ENCODE results near the gene VASP. TPM values are rescaled to one million over a fixed set of nuclear protein-coding genes. Genes with fewer than 3 reads are reported as not detected.

The VASP gene
- total RNA-seq, 1 experiment from 2014 or later = 102 TPM

DNA sequence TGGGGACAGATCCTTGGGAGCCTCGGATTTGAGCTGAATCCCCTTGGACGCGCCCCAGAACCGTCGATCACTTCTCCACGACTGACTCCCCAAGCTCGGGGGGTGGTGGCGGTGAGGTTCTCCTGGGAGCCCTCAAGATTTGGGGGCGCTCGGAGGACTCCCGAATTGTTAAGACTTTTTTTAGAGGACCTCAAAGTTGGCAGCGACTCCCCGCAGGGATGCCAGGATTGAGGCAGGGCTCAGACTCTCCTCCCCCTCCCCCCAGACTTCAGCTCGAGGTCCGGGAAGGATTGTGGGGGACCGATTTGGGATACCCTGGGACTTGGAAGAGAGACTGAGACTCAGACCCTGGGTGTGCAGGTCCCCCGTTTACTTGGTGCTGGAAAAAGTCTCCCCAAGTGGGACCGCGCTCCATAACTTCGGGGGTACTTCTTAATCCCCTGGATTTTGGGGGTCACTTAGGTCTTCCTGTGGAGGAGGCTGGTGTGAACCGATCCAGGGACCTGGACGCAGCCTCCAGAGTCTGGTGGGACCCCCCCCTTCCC lies 665 bp downstream of the VASP start:
- Histone ChIP-seq H3K27me3 (replicated peaks; ENCODE audit: insufficient read depth, low read depth, low read length, poor library complexity) (no peaks in the 10 kb centered on the region), H3K27ac (ENCODE audit: low read depth, low read length, poor library complexity, severe bottlenecking) (peak overlapping the region; percentile 83), H3K4me3 (ENCODE audit: low read depth, low read length, poor library complexity, severe bottlenecking) (peak overlapping the region; percentile 93), H3K36me3 (ENCODE audit: insufficient read depth, low read length, poor library complexity, severe bottlenecking) (no peaks in the 10 kb centered on the region), H3K4me1 (ENCODE audit: insufficient read depth, low read length, poor library complexity, severe bottlenecking) (peaks cover 10% of the 10 kb centered on the region), H3K9me3 (ENCODE audit: low read depth, low read length, poor library complexity, severe bottlenecking) (no peaks in the 10 kb centered on the region)
- ChIA-PET CTCF (interaction anchor here (0.6 to 0.7 kb wide), 3 partner anchors 12 to 259 kb away, joined by 3 to 20 read pairs (median 3); no protein-coding TSS in a partner anchor), POLR2A (ENCODE audit: low non-redundant PET) (no interaction called here)
- BruUV-seq (replicated peaks) = no TSS peak
- TF ChIP-seq EZH2 (IDR thresholded peaks at IDR 0.05; ENCODE audit: borderline replicate concordance, low read depth, low read length, poor library complexity, severe bottlenecking) = no peak
- TF ChIP-seq, protein P1, sequence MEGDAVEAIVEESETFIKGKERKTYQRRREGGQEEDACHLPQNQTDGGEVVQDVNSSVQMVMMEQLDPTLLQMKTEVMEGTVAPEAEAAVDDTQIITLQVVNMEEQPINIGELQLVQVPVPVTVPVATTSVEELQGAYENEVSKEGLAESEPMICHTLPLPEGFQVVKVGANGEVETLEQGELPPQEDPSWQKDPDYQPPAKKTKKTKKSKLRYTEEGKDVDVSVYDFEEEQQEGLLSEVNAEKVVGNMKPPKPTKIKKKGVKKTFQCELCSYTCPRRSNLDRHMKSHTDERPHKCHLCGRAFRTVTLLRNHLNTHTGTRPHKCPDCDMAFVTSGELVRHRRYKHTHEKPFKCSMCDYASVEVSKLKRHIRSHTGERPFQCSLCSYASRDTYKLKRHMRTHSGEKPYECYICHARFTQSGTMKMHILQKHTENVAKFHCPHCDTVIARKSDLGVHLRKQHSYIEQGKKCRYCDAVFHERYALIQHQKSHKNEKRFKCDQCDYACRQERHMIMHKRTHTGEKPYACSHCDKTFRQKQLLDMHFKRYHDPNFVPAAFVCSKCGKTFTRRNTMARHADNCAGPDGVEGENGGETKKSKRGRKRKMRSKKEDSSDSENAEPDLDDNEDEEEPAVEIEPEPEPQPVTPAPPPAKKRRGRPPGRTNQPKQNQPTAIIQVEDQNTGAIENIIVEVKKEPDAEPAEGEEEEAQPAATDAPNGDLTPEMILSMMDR (conservative IDR thresholded peaks at IDR 0.05; ENCODE audit: low read depth, low read length) = no peak
- intact Hi-C loops (cut with micrococcal nuclease; ENCODE audit: unreplicated experiment) = loop anchor here (5.0 kb wide), 1 partner anchor 134 kb away; no protein-coding TSS in a partner anchor
- DNase-seq (ENCODE audit: low spot score) = peak; percentile 48

DNA sequence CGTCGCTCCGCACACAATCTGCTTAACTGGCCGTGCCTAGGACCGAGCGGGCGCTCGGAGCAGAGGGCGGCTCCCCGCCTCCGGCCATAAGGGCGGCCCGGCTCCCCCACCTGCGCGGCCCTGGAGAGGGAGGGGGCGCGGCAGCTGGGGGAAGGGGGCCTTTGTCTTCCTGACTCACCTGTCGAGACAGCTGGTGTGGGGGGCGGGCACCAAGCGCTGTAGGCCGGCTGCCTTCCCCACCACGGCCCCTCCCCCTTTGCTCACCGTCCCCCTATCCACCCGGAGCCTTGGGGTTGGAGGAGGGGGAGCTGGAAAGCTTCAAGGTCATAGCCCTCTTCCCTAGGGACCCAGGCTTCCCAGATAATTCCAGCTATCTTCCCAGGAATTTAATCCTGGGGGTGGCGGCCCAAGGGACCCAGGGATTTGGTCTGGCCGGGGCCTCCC lies 1.2 kb downstream of the VASP start:
- H3K27me3 ChIP-seq (replicated peaks; ENCODE audit: insufficient read depth, low read depth, low read length, poor library complexity) = no peaks in the 10 kb centered on the region
- H3K36me3 ChIP-seq (ENCODE audit: insufficient read depth, low read length, poor library complexity, severe bottlenecking) = no peaks in the 10 kb centered on the region
- DNase-seq (ENCODE audit: low spot score) = peak; percentile 40
- BruUV-seq (replicated peaks) = no TSS peak
- intact Hi-C loops (cut with micrococcal nuclease; ENCODE audit: unreplicated experiment) = loop anchor here (5.0 kb wide), 1 partner anchor 134 kb away; no protein-coding TSS in a partner anchor
- peak overlapping the region; percentile 93 for H3K4me3 ChIP-seq (ENCODE audit: low read depth, low read length, poor library complexity, severe bottlenecking)
- ChIA-PET POLR2A (ENCODE audit: low non-redundant PET) (no interaction called here), CTCF (interaction anchor here (0.6 kb wide), 1 partner anchor 50 kb away, joined by 3 read pairs; no protein-coding TSS in a partner anchor)
- H3K4me1 ChIP-seq (ENCODE audit: insufficient read depth, low read length, poor library complexity, severe bottlenecking) = peaks cover 10% of the 10 kb centered on the region
- no peaks in the 10 kb centered on the region for H3K9me3 ChIP-seq (ENCODE audit: low read depth, low read length, poor library complexity, severe bottlenecking)
- peak overlapping the region; percentile 83 for H3K27ac ChIP-seq (ENCODE audit: low read depth, low read length, poor library complexity, severe bottlenecking)
- no peak for TF ChIP-seq EZH2 (IDR thresholded peaks at IDR 0.05; ENCODE audit: borderline replicate concordance, low read depth, low read length, poor library complexity, severe bottlenecking)
- TF ChIP-seq, protein P1 (conservative IDR thresholded peaks at IDR 0.05; ENCODE audit: low read depth, low read length) = no peak

DNA sequence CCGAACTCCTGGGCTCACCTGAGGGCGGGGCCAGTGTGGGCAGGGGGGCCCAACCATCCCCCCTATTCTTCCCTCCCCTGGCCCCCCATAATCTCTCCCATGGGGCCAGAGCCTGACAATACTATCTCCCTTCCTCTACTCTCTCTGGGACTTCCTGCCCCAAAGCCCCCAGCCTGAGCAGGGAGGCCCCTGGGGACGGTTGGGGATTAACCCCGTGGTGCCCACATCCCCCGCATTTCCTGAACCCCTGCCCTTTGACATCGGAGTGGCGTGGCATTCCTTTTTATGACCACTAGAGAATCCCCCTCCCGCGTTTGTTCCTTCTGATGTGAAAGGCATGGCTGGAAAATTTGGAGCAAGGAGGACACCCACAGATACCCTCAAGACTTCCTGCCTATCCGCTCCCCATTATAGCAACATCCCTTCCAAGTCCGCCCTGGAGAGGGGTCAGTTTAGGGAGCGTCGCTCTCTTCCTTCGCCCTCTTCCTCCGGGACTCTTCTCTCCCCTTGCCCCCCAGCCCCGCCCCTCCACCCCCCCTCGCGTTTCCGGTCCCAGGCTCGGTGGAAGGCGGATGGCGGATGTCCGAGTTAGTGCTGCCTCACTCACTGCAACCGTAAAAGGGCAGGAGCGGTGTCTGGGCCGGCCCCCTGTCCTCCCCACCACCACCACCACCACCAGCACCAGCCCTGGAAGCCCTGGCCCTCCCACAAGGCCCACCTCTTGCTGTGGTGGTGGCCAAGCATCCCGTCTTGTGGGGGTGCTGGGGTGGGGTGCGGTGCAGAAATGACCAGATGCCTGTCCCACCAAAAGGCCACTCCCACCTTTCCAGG lies 1.8 kb downstream of the VASP start:
- H3K4me1 ChIP-seq (ENCODE audit: insufficient read depth, low read length, poor library complexity, severe bottlenecking) = peaks cover 10% of the 10 kb centered on the region
- no TSS peak for BruUV-seq (replicated peaks)
- H3K4me3 ChIP-seq (ENCODE audit: low read depth, low read length, poor library complexity, severe bottlenecking) = peak overlapping the region; percentile 93
- H3K36me3 ChIP-seq (ENCODE audit: insufficient read depth, low read length, poor library complexity, severe bottlenecking) = no peaks in the 10 kb centered on the region
- H3K27me3 ChIP-seq (replicated peaks; ENCODE audit: insufficient read depth, low read depth, low read length, poor library complexity) = no peaks in the 10 kb centered on the region
- no peak for TF ChIP-seq EZH2 (IDR thresholded peaks at IDR 0.05; ENCODE audit: borderline replicate concordance, low read depth, low read length, poor library complexity, severe bottlenecking)
- TF ChIP-seq, protein P1 (conservative IDR thresholded peaks at IDR 0.05; ENCODE audit: low read depth, low read length) = no peak
- ChIA-PET CTCF (no interaction called here), POLR2A (ENCODE audit: low non-redundant PET) (no interaction called here)
- DNase-seq (ENCODE audit: low spot score) = peak; percentile 77
- peak overlapping the region; percentile 83 for H3K27ac ChIP-seq (ENCODE audit: low read depth, low read length, poor library complexity, severe bottlenecking)
- H3K9me3 ChIP-seq (ENCODE audit: low read depth, low read length, poor library complexity, severe bottlenecking) = no peaks in the 10 kb centered on the region
- intact Hi-C loops (cut with micrococcal nuclease; ENCODE audit: unreplicated experiment) = loop anchor here (5.0 kb wide), 1 partner anchor 133 kb away; no protein-coding TSS in a partner anchor

Data from A673 (cell line).